Measurements from ENCODE around the gene PRPH2. TPM values are rescaled to one million over a fixed set of nuclear protein-coding genes. Genes with fewer than 3 reads are reported as not detected.
"Not testable (repeated sequence)": the region's sequence is repeated elsewhere in the genome, so short reads cannot be mapped to it uniquely, and the experiment has no call there.

Gene PRPH2
- total RNA-seq, 1 donor from 2014 or later, result not detected

GRCh38 chr6:42742116-42742894 is 19.9 kb upstream of the PRPH2 start:
- no peak for DNase-seq (ENCODE audit: extremely low spot score in 2 of 2)
- intact Hi-C loops (cut with DNase I), result no loop called here
- no peak overlapping the region for H3K4me3 ChIP-seq
- no peaks in the 10 kb centered on the region for H3K27me3 ChIP-seq
- no peaks in the 10 kb centered on the region for H3K9me3 ChIP-seq
- peaks cover 31% of the 10 kb centered on the region for H3K4me1 ChIP-seq
- no peak overlapping the region for H3K27ac ChIP-seq
- TF ChIP-seq POLR2A (IDR thresholded peaks at IDR 0.05) (no peak), CTCF (IDR thresholded peaks at IDR 0.05) (no peak), POLR2AphosphoS5 (IDR thresholded peaks at IDR 0.05; ENCODE audit: insufficient read depth in 1 of 2, low read depth in 1 of 2) (no peak)
- no peaks in the 10 kb centered on the region for H3K36me3 ChIP-seq

- Histone ChIP-seq H3K4me1 (peaks cover 31% of the 10 kb centered on the region), H3K36me3 (no peaks in the 10 kb centered on the region), H3K27me3 (no peaks in the 10 kb centered on the region), H3K9me3 (no peaks in the 10 kb centered on the region), H3K4me3 (no peak overlapping the region), H3K27ac (no peak overlapping the region)
- no peak for DNase-seq (ENCODE audit: extremely low spot score in 2 of 2)
- TF ChIP-seq POLR2A (IDR thresholded peaks at IDR 0.05) (no peak), CTCF (IDR thresholded peaks at IDR 0.05) (no peak), POLR2AphosphoS5 (IDR thresholded peaks at IDR 0.05; ENCODE audit: insufficient read depth in 1 of 2, low read depth in 1 of 2) (no peak)
- intact Hi-C loops (cut with DNase I), result no loop called here
These were observed 18.3 kb upstream of the PRPH2 start for GRCh38 chr6:42740725-42741124.

GRCh38 chr6:42735976-42736375 is 13.6 kb upstream of the PRPH2 start:
- Histone ChIP-seq H3K27me3 (no peaks in the 10 kb centered on the region), H3K9me3 (no peaks in the 10 kb centered on the region), H3K36me3 (no peaks in the 10 kb centered on the region), H3K4me1 (no peaks in the 10 kb centered on the region), H3K27ac (no peak overlapping the region), H3K4me3 (no peak overlapping the region)
- intact Hi-C loops (cut with DNase I), result no loop called here
- no peak for TF ChIP-seq CTCF (IDR thresholded peaks at IDR 0.05)
- no peak for TF ChIP-seq POLR2AphosphoS5 (IDR thresholded peaks at IDR 0.05; ENCODE audit: insufficient read depth in 1 of 2, low read depth in 1 of 2)
- TF ChIP-seq POLR2A (IDR thresholded peaks at IDR 0.05), result no peak
- DNase-seq (ENCODE audit: extremely low spot score in 2 of 2), result no peak

- H3K27me3 ChIP-seq; H3K4me3 ChIP-seq; DNase-seq (ENCODE audit: extremely low spot score in 2 of 2); intact Hi-C loops (cut with DNase I); H3K4me1 ChIP-seq; H3K27ac ChIP-seq; H3K36me3 ChIP-seq; H3K9me3 ChIP-seq: not testable (repeated sequence)
These were observed 11.6 kb upstream of the PRPH2 start for GRCh38 chr6:42733867-42734481.

- Histone ChIP-seq H3K27ac (no peak overlapping the region), H3K4me3 (no peak overlapping the region), H3K36me3 (no peaks in the 10 kb centered on the region), H3K27me3 (no peaks in the 10 kb centered on the region), H3K9me3 (no peaks in the 10 kb centered on the region), H3K4me1 (peaks cover 17% of the 10 kb centered on the region)
- intact Hi-C loops (cut with DNase I), result loop anchor here (5.0 to 10.0 kb wide), 2 partner anchors 67 to 145 kb away; partner anchors contain the start of gene RPL7L1
- no peak for DNase-seq (ENCODE audit: extremely low spot score in 2 of 2)
- TF ChIP-seq POLR2A (IDR thresholded peaks at IDR 0.05) (no peak), POLR2AphosphoS5 (IDR thresholded peaks at IDR 0.05; ENCODE audit: insufficient read depth in 1 of 2, low read depth in 1 of 2) (no peak), CTCF (IDR thresholded peaks at IDR 0.05) (no peak)
These were observed 7.3 kb upstream of the PRPH2 start for GRCh38 chr6:42729731-42730130.
